Neural progenitor cell (in vitro differentiated cells): Measurements from ENCODE around the gene NWD2.

Source experiments
- EZH2 ChIP-seq: fragments of 200-600 bp; sonication (generic); IDR thresholded peaks from 2 replicates; pipeline ENCODE4 v1.6.1; 2017; ENCODE audit warnings: antibody characterized with exemption, mild to moderate bottlenecking, moderate library complexity
- EZH2phosphoT487 ChIP-seq: fragments of 200-600 bp; sonication (generic); IDR thresholded peaks from 2 replicates; pipeline ENCODE4 v1.6.1; 2017; ENCODE audit warnings: antibody characterized with exemption
- TF ChIP-seq, protein P1 (sequence below): fragments of 200-600 bp; sonication (generic); IDR thresholded peaks from 2 replicates; pipeline ENCODE4 v1.5.1; 2017; ENCODE audit warnings: antibody characterized with exemption, mild to moderate bottlenecking

DNA sequence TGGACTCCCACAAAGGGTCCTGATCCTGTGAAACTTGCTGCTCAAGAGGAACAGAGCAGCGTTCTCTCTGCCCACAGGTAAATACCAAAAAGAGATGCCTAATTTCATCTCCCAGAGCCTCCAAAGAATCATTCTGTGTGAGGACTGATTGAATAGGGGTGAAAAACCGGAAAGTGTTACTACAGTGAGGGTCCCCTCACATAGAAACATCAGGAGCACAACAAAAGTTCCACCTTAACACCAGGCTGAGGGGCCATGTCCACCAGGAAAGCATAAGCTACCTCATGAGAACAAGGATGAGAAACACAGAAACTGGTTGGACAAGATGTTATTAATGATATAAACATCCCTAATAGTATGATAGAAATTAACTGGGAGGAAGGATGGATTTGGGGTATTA lies 140.9 kb downstream of the NWD2 start:
- TF ChIP-seq, protein P1, sequence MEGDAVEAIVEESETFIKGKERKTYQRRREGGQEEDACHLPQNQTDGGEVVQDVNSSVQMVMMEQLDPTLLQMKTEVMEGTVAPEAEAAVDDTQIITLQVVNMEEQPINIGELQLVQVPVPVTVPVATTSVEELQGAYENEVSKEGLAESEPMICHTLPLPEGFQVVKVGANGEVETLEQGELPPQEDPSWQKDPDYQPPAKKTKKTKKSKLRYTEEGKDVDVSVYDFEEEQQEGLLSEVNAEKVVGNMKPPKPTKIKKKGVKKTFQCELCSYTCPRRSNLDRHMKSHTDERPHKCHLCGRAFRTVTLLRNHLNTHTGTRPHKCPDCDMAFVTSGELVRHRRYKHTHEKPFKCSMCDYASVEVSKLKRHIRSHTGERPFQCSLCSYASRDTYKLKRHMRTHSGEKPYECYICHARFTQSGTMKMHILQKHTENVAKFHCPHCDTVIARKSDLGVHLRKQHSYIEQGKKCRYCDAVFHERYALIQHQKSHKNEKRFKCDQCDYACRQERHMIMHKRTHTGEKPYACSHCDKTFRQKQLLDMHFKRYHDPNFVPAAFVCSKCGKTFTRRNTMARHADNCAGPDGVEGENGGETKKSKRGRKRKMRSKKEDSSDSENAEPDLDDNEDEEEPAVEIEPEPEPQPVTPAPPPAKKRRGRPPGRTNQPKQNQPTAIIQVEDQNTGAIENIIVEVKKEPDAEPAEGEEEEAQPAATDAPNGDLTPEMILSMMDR: no peak
- TF ChIP-seq EZH2phosphoT487 (no peak), EZH2 (no peak)
